GM23338 (cell line): Measurements from ENCODE around the gene SPATA1. TPM values are rescaled to one million over a fixed set of nuclear protein-coding genes. Genes with fewer than 3 reads are reported as not detected.
A peak's percentile ranks its signal among the peaks of the same experiment; 100 is the strongest.

Experiments
- ATAC-seq: fragments of 200-7000 bp; cut with Tn5 transposase; 3 replicates; pipeline ENCODE4 v1.9.1; 2020
- DNase-seq: peaks from one replicate; pipeline ENCODE4 v3.0.0-alpha.2; 2015; ENCODE audit warnings: low spot score
- H2AFZ ChIP-seq: fragments of 200-600 bp; sonication (generic); 2 replicates; pipeline ENCODE4 v1.8.0; 2016; ENCODE audit warnings: antibody characterized with exemption, mild to moderate bottlenecking, moderate library complexity
- H3F3A ChIP-seq: fragments of 200-600 bp; sonication (generic); replicated peaks from 2 replicates; pipeline ENCODE4 v1.8.0; 2017; ENCODE audit warnings: antibody characterized with exemption, mixed run types, low read depth
- H3K27ac ChIP-seq: fragments of 200-600 bp; sonication (generic); 2 replicates; pipeline ENCODE4 v1.6.1; 2016; ENCODE audit warnings: low read depth
- H3K27me3 ChIP-seq: fragments of 200-600 bp; sonication (generic); 2 replicates; pipeline ENCODE4 v1.8.0; 2016; ENCODE audit warnings: mild to moderate bottlenecking, mixed run types, moderate library complexity; ENCODE audit not compliant: insufficient read depth
- H3K36me3 ChIP-seq: fragments of 200-600 bp; sonication (generic); 2 replicates; pipeline ENCODE4 v1.8.0; 2016; ENCODE audit warnings: mild to moderate bottlenecking; ENCODE audit not compliant: insufficient read depth
- H3K4me1 ChIP-seq: fragments of 200-600 bp; sonication (generic); 2 replicates; pipeline ENCODE4 v1.8.0; 2016; ENCODE audit warnings: mild to moderate bottlenecking, moderate library complexity; ENCODE audit not compliant: insufficient read depth
- H3K4me2 ChIP-seq: fragments of 200-600 bp; sonication (generic); 2 replicates; pipeline ENCODE4 v1.7.1; 2017; ENCODE audit warnings: mixed run types
- H3K4me3 ChIP-seq: fragments of 200-600 bp; sonication (generic); 2 replicates; pipeline ENCODE4 v1.6.1; 2016; ENCODE audit warnings: mixed run types
- H3K79me2 ChIP-seq: fragments of 200-600 bp; sonication (generic); replicated peaks from 2 replicates; pipeline ENCODE4 v1.8.0; 2017; ENCODE audit warnings: mild to moderate bottlenecking; ENCODE audit not compliant: insufficient read depth
- H3K9me2 ChIP-seq: fragments of 200-600 bp; sonication (generic); 2 replicates; pipeline ENCODE4 v1.8.0; 2017; ENCODE audit not compliant: insufficient read depth
- H4K20me1 ChIP-seq: fragments of 200-600 bp; sonication (generic); replicated peaks from 2 replicates; pipeline ENCODE4 v1.8.0; 2017; ENCODE audit warnings: mild to moderate bottlenecking; ENCODE audit not compliant: insufficient read depth
- H3K27ac Mint-ChIP-seq: 2 replicates; pipeline ENCODE4 v1.8.0; 2020; ENCODE audit warnings: inconsistent platforms, mild to moderate bottlenecking, moderate library complexity, mixed read lengths
- H3K27me3 Mint-ChIP-seq: 3 replicates; pipeline ENCODE4 v1.8.0; 2022; ENCODE audit warnings: low read depth, mild to moderate bottlenecking, moderate library complexity, mixed read lengths, inconsistent platforms; ENCODE audit not compliant: insufficient read depth, poor library complexity
- H3K36me3 Mint-ChIP-seq: 3 replicates; pipeline ENCODE4 v1.8.0; 2021; ENCODE audit warnings: low read depth, mild to moderate bottlenecking, inconsistent platforms, moderate library complexity, mixed read lengths
- H3K4me1 Mint-ChIP-seq: 3 replicates; pipeline ENCODE4 v1.8.0; 2020; ENCODE audit warnings: mild to moderate bottlenecking, inconsistent platforms, mixed read lengths
- H3K4me3 Mint-ChIP-seq: 3 replicates; pipeline ENCODE4 v1.8.0; 2021; ENCODE audit warnings: moderate library complexity, mild to moderate bottlenecking, inconsistent platforms, mixed read lengths
- H3K9me3 Mint-ChIP-seq: 3 replicates; pipeline ENCODE4 v1.8.0; 2020; ENCODE audit warnings: moderate library complexity, mild to moderate bottlenecking, inconsistent platforms, mixed read lengths
- CREB1 ChIP-seq: fragments of 250-450 bp; sonication (Bioruptor Pico); IDR thresholded peaks from 2 replicates; pipeline ENCODE4 v1.5.0; 2020; ENCODE audit warnings: low read depth, mild to moderate bottlenecking, moderate library complexity
- EZH2 ChIP-seq: fragments of 200-600 bp; sonication (generic); IDR thresholded peaks from one replicate; pipeline ENCODE4 v1.8.0; 2017; ENCODE audit warnings: antibody characterized with exemption, mild to moderate bottlenecking, low read depth; ENCODE audit not compliant: unreplicated experiment
- EZH2phosphoT487 ChIP-seq: fragments of 200-600 bp; sonication (generic); IDR thresholded peaks from one replicate; pipeline ENCODE4 v1.8.1; 2018; ENCODE audit warnings: antibody characterized with exemption; ENCODE audit not compliant: unreplicated experiment
- JUNB ChIP-seq: IDR thresholded peaks from one replicate; pipeline ENCODE4 v1.6.1; 2016; ENCODE audit warnings: antibody characterized with exemption; ENCODE audit not compliant: unreplicated experiment
- NANOG ChIP-seq: IDR thresholded peaks from 2 replicates; pipeline ENCODE4 v1.6.1; 2016; ENCODE audit warnings: antibody characterized with exemption, borderline replicate concordance
- POLR2AphosphoS5 ChIP-seq: IDR thresholded peaks from 2 replicates; pipeline ENCODE4 v1.6.1; 2016; ENCODE audit warnings: antibody characterized with exemption, low read depth
- STAT1 ChIP-seq: IDR thresholded peaks from one replicate; pipeline ENCODE4 v1.6.1; 2016; ENCODE audit warnings: antibody characterized with exemption; ENCODE audit not compliant: unreplicated experiment
- ZNF114 ChIP-seq: fragments of 250-450 bp; sonication (Bioruptor Pico); IDR thresholded peaks from 2 replicates; pipeline ENCODE4 v1.5.0; 2020; ENCODE audit warnings: mild to moderate bottlenecking, moderate library complexity
- ZNF331 ChIP-seq: fragments of 250-450 bp; sonication (Bioruptor Pico); IDR thresholded peaks from 2 replicates; pipeline ENCODE4 v1.5.0; 2020; ENCODE audit warnings: low read depth, mild to moderate bottlenecking, moderate library complexity
- ZNF462 ChIP-seq: fragments of 250-450 bp; sonication (Bioruptor Pico); IDR thresholded peaks from 2 replicates; pipeline ENCODE4 v1.5.0; 2020; ENCODE audit warnings: mild to moderate bottlenecking, moderate library complexity
- polyA plus RNA-seq: library from polyadenylated mRNA; unstranded; fragments of >200 nt; fragmentation: Nextera tagmentation; extraction: Ambion mirVana; gene quantifications from 2 replicates; pipeline ENCODE4 v1.2.1, GENCODE V29; 2016
- total RNA-seq: library from RNA; depleted of rRNA; stranded (reverse); fragments of >200 nt; shearing (Covaris generic); gene quantifications from 2 replicates; pipeline ENCODE4 v1.2.3, GENCODE V29; 2014
- TF ChIP-seq, protein P1 (sequence below): IDR thresholded peaks from 2 replicates; pipeline ENCODE4 v1.6.1; 2016; ENCODE audit warnings: antibody characterized with exemption
- TF ChIP-seq, protein P2 (sequence below): IDR thresholded peaks from one replicate; pipeline ENCODE4 v1.6.1; 2018; ENCODE audit warnings: antibody characterized with exemption; ENCODE audit not compliant: unreplicated experiment
- TF ChIP-seq, protein P3 (sequence below), 2 experiments: fragments of 200-600 bp in 1 of 2; sonication (generic) in 1 of 2; conservative IDR thresholded peaks; 2 replicates each; pipeline versions ENCODE4 v1.5.1 to v1.6.1; 2016 to 2017; ENCODE audit warnings: antibody characterized with exemption in 2 of 2, low read depth in 2 of 2, mild to moderate bottlenecking in 2 of 2, moderate library complexity in 1 of 2

SPATA1 gene
- total and polyA plus RNA-seq, 2 experiments from 2014 or later: 3.3 TPM; not detected in 1

- Histone ChIP-seq H3K27ac (no peak overlapping the region), H2AFZ (0 out of 2 replicates have a peak overlapping the region, but pooled peaks have one; percentile 33), H3K4me2 (no peak overlapping the region), H3F3A (no peaks in the 10 kb centered on the region), H3K79me2 (no peaks in the 10 kb centered on the region), H3K4me1 (no peaks in the 10 kb centered on the region), H4K20me1 (no peaks in the 10 kb centered on the region), H3K27me3 (no peaks in the 10 kb centered on the region), H3K36me3 (no peaks in the 10 kb centered on the region; the same call in 1 of the 2 replicates), H3K4me3 (no peak overlapping the region), H3K9me2 (no peaks in the 10 kb centered on the region)
- Mint-ChIP-seq H3K36me3 (peaks cover 21% of the 10 kb centered on the region), H3K27me3 (peaks cover 5% of the 10 kb centered on the region), H3K4me3 (no peak overlapping the region), H3K27ac (no peak overlapping the region), H3K9me3 (peaks cover 36% of the 10 kb centered on the region), H3K4me1 (peaks cover 9% of the 10 kb centered on the region; the same call in 2 of the 3 replicates)
- peak; percentile 48 for ATAC-seq
- no peak for TF ChIP-seq STAT1
- no peak for TF ChIP-seq JUNB
- TF ChIP-seq ZNF114 (CRISPR knock-in tag): no peak
- no peak for TF ChIP-seq EZH2
- no peak for TF ChIP-seq EZH2phosphoT487
- TF ChIP-seq, protein P1, sequence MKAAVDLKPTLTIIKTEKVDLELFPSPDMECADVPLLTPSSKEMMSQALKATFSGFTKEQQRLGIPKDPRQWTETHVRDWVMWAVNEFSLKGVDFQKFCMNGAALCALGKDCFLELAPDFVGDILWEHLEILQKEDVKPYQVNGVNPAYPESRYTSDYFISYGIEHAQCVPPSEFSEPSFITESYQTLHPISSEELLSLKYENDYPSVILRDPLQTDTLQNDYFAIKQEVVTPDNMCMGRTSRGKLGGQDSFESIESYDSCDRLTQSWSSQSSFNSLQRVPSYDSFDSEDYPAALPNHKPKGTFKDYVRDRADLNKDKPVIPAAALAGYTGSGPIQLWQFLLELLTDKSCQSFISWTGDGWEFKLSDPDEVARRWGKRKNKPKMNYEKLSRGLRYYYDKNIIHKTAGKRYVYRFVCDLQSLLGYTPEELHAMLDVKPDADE: no peak
- TF ChIP-seq, protein P2, sequence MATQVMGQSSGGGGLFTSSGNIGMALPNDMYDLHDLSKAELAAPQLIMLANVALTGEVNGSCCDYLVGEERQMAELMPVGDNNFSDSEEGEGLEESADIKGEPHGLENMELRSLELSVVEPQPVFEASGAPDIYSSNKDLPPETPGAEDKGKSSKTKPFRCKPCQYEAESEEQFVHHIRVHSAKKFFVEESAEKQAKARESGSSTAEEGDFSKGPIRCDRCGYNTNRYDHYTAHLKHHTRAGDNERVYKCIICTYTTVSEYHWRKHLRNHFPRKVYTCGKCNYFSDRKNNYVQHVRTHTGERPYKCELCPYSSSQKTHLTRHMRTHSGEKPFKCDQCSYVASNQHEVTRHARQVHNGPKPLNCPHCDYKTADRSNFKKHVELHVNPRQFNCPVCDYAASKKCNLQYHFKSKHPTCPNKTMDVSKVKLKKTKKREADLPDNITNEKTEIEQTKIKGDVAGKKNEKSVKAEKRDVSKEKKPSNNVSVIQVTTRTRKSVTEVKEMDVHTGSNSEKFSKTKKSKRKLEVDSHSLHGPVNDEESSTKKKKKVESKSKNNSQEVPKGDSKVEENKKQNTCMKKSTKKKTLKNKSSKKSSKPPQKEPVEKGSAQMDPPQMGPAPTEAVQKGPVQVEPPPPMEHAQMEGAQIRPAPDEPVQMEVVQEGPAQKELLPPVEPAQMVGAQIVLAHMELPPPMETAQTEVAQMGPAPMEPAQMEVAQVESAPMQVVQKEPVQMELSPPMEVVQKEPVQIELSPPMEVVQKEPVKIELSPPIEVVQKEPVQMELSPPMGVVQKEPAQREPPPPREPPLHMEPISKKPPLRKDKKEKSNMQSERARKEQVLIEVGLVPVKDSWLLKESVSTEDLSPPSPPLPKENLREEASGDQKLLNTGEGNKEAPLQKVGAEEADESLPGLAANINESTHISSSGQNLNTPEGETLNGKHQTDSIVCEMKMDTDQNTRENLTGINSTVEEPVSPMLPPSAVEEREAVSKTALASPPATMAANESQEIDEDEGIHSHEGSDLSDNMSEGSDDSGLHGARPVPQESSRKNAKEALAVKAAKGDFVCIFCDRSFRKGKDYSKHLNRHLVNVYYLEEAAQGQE: no peak
- TF ChIP-seq, protein P3, sequence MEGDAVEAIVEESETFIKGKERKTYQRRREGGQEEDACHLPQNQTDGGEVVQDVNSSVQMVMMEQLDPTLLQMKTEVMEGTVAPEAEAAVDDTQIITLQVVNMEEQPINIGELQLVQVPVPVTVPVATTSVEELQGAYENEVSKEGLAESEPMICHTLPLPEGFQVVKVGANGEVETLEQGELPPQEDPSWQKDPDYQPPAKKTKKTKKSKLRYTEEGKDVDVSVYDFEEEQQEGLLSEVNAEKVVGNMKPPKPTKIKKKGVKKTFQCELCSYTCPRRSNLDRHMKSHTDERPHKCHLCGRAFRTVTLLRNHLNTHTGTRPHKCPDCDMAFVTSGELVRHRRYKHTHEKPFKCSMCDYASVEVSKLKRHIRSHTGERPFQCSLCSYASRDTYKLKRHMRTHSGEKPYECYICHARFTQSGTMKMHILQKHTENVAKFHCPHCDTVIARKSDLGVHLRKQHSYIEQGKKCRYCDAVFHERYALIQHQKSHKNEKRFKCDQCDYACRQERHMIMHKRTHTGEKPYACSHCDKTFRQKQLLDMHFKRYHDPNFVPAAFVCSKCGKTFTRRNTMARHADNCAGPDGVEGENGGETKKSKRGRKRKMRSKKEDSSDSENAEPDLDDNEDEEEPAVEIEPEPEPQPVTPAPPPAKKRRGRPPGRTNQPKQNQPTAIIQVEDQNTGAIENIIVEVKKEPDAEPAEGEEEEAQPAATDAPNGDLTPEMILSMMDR (conservative IDR thresholded peaks at IDR 0.05; ENCODE audit: low read depth in 2 of 2): no peak
- TF ChIP-seq POLR2AphosphoS5: no peak
- no peak for TF ChIP-seq NANOG
- TF ChIP-seq ZNF462 (CRISPR knock-in tag): no peak
- TF ChIP-seq CREB1 (CRISPR knock-in tag): no peak
- no peak for TF ChIP-seq ZNF331
- DNase-seq: peak; percentile 19
Measured at GRCh38 chr1:84611796-84612195, 105.6 kb downstream of the SPATA1 start.
